HG03432 (cell line): ENCODE measurements around the gene PTPRJ.

ENCODE experiments used
- ATAC-seq: cut with Tn5 transposase; IDR thresholded peaks from one replicate; pipeline ENCODE4 v1.9.1; 2021; ENCODE audit warnings: mild to moderate bottlenecking, moderate library complexity; ENCODE audit not compliant: unreplicated experiment

The PTPRJ gene

GRCh38 chr11:48056325-48057183 is 76.2 kb downstream of the PTPRJ start:
- no peak for ATAC-seq

- no peak for ATAC-seq
Measured at GRCh38 chr11:48058064-48058463, 77.7 kb downstream of the PTPRJ start.

DNA sequence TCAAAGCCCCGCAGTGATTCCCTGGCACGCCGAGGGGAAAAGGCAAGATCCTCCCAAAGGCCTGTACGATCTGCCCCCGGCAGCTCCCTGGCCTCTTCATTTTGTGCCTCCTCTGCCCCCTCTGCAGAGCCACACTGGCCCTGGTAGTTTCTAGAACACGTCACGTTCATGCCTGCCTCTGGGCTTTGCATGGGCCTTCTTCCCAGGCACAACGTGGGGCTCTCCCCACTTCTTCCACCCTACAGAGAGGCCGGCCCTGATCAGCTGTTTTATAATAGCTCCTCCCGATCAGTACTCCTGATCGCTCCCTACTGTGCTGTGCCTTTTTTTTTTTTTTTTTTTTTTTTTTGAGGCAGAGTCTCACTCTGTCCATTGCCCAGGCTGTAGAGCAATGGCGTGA is 78.4 kb downstream of the PTPRJ start:
- ATAC-seq, result no peak

GRCh38 chr11:48062649-48063048 is 82.3 kb downstream of the PTPRJ start:
- ATAC-seq, result no peak

GRCh38 chr11:48063424-48063978 is 83.1 kb downstream of the PTPRJ start:
- no peak for ATAC-seq

- ATAC-seq, result no peak
Measured at GRCh38 chr11:48064306-48064705, 83.9 kb downstream of the PTPRJ start.

DNA sequence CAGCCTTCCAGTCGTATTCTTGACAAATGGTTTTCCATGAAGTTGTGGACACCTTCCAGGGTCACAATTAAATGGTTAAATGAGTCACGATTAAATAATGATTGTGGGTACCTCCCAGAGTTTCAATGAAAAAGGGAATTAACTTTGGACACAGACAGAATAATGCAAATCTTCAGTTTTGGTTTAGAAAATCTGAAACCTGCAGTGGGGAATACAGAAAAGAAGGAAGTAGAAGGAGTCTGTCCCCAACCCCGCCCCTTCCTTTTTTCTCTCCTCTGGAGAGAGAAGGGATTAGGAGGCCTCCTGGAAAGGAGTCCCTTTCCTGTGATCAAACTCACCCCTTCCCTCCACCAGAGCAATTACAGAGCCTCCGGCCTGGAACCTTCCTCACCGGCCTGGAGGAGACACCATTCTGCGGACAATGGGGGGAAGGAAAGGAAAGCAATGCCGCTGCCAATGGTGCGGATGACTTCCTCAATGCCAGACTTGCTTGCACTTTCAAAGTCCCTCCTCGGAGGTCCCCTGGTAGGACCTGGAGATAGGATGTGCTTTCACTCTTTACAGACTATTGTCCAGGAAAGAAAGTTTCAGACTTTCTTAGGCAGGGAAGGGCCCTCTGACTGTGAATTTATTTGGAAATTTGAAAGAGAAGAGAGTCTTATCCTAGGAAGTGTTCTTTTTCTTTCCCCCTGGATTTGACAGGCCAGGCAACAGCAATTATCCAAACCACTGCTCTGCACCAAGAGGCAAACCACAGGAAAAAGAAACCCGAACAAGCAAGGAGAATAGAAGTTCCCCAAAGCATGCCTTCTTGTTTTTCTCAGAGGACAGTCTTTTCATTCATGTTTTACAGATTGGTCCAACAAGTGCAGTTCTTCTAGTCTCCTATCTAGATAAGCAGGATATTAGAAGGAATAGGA is 86.8 kb downstream of the PTPRJ start:
- ATAC-seq, result no peak

GRCh38 chr11:48073031-48073861 is 92.9 kb downstream of the PTPRJ start:
- ATAC-seq, result no peak

- ATAC-seq, result no peak
Measured at GRCh38 chr11:48074425-48075181, 94.2 kb downstream of the PTPRJ start.

GRCh38 chr11:48075637-48076036 is 95.3 kb downstream of the PTPRJ start:
- no peak for ATAC-seq

DNA sequence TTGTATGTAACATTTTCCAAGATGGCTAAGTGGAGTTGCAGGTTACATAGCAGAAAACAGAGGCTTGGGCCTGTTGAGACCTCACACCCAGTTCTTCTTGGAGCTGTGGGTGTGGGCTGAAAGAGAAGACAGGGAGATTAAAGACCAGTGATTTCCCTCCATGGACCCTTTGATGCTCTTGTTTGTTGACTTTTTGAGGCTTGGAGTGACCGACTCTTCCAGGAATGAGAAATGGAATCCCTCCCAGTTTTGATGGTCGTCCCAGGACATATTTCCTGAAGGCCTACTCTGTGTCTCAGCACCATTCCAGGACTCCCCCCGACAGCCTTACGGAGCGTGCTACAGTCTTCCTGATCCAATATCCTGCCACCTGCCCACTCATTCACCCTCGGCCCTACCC is 96.9 kb downstream of the PTPRJ start:
- ATAC-seq, result no peak

GRCh38 chr11:48078689-48079088 is 98.3 kb downstream of the PTPRJ start:
- ATAC-seq, result no peak

- ATAC-seq, result no peak
Measured at GRCh38 chr11:48079596-48079995, 99.2 kb downstream of the PTPRJ start.

GRCh38 chr11:48080301-48080861 is 100.0 kb downstream of the PTPRJ start:
- no peak for ATAC-seq

DNA sequence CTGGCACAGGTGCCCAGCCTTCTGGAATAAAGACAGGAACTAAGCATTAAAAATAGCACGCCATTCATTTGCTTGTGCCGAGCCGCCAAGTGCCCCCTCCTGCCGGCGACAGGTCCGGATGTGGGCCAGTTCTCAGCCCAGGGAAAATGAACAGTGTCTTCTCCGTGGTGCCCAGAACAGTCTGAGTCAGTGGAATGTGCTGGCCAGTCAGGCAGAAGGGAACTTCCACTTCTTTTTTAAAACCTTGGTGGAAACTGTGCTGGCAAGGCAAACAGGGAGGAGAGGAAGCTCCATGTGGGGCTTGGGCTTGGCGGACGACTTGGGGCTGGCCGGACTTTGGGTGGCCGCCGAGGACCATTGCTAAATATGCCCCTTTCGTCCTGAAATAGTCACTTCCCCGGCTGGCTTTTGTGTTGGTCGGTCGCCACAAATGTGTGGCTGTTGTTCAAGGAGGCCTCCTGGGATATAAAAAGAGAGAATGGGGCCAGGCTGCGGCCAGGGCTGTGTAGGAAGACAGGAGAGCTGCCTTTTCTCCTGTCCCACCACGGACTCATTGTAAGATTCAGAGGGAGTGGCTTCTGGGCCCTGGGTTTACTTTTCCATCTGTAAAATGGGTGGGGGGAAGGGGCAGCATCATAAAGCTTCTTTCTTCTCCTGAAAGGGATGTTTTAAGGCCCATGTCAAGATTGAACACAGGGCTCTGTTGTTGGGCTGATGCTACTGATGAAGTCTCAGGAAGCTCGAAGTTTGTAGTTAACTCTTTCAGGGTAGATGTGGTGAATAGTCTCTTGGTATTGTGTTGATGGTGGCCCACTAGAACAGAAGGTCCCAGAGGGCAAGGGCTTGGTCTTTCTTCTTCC is 101.0 kb downstream of the PTPRJ start:
- no peak for ATAC-seq

DNA sequence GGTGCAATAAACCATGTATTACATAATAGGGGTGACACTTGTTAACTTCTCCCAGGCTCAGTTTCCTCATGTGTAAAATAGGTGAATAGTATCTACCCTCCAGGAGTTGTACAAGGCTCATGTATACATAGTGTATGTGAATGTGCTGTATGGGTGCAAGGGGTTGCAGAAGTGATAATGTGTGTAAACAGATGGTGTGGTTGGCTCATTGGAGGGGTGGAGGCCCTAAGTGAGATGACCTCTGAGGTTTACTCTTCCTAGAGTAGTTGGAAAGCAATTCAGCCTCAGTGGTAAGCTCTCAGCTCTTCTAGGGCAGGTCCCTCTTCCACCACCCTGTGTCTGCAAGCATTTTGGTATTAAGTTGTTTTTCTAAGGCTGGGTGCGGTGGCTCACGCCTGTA is 102.4 kb downstream of the PTPRJ start:
- no peak for ATAC-seq

DNA sequence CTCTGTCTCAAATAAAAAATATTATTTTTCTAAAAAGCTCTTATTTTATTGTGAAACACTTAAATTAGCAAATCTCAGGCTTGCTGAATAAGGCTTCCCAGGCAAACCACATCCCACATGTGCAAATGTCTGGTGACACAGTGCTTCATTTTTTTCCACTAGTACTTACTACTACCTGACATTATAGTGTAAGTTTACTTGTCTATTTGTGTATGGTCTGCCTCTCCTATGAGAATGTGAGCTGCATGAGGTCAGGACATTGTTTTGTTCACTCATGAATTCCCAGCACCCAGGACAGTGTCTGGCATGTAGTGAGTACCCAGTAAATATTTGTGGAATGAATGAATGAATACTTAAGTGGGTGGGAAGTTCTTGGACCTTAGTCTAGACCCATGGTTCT is 103.1 kb downstream of the PTPRJ start:
- no peak for ATAC-seq

- ATAC-seq, result no peak
Measured at GRCh38 chr11:48085688-48086087, 105.3 kb downstream of the PTPRJ start.

- no peak for ATAC-seq
Measured at GRCh38 chr11:48087422-48087821, 107.1 kb downstream of the PTPRJ start.
